Smooth muscle cell (in vitro differentiated cells): ENCODE measurements around the gene KEAP1. TPM values are rescaled to one million over a fixed set of nuclear protein-coding genes. Genes with fewer than 3 reads are reported as not detected.
A peak's percentile ranks its signal among the peaks of the same experiment; 100 is the strongest.

ENCODE experiments used
- DNase-seq: peaks from one replicate; lab custom pipeline; 2025; ENCODE audit not compliant: unreplicated experiment; lab: John Stamatoyannopoulos, UW
- H2AFZ ChIP-seq: fragments of 200-600 bp; sonication (generic); 2 replicates; pipeline ENCODE4 v1.6.0; 2016; ENCODE audit warnings: antibody characterized with exemption, low read depth, mild to moderate bottlenecking
- H3F3A ChIP-seq: fragments of 200-600 bp; sonication (generic); 2 replicates; pipeline ENCODE4 v1.6.0; 2017; ENCODE audit warnings: antibody characterized with exemption, low read depth
- H3K27ac ChIP-seq: fragments of 200-600 bp; sonication (generic); 2 replicates; pipeline ENCODE4 v1.5.1; 2016; ENCODE audit warnings: low read depth, mild to moderate bottlenecking
- H3K27me3 ChIP-seq: fragments of 200-600 bp; sonication (generic); 2 replicates; pipeline ENCODE4 v1.6.1; 2016; ENCODE audit warnings: low read depth, mild to moderate bottlenecking
- H3K36me3 ChIP-seq: fragments of 200-600 bp; sonication (generic); 2 replicates; pipeline ENCODE4 v1.5.1; 2016; ENCODE audit warnings: low read depth
- H3K4me1 ChIP-seq: fragments of 200-600 bp; sonication (generic); 2 replicates; pipeline ENCODE4 v1.5.1; 2016; ENCODE audit warnings: low read depth
- H3K4me2 ChIP-seq: fragments of 200-600 bp; sonication (generic); 2 replicates; pipeline ENCODE4 v1.6.0; 2016; ENCODE audit warnings: mild to moderate bottlenecking
- H3K4me3 ChIP-seq: fragments of 200-600 bp; sonication (generic); 2 replicates; pipeline ENCODE4 v1.5.1; 2016; ENCODE audit warnings: mild to moderate bottlenecking
- H3K79me2 ChIP-seq: fragments of 200-600 bp; sonication (generic); 2 replicates; pipeline ENCODE4 v1.6.0; 2016; ENCODE audit warnings: low read depth, mild to moderate bottlenecking
- H3K9ac ChIP-seq: fragments of 200-600 bp; sonication (generic); 2 replicates; pipeline ENCODE4 v1.6.0; 2016; ENCODE audit warnings: low read depth
- H3K9me3 ChIP-seq: fragments of 200-600 bp; sonication (generic); replicated peaks from 2 replicates; pipeline ENCODE4 v1.5.1; 2016; ENCODE audit warnings: low read depth
- H4K20me1 ChIP-seq: fragments of 200-600 bp; sonication (generic); 2 replicates; pipeline ENCODE4 v1.6.0; 2016; ENCODE audit warnings: low read depth
- CTCF ChIP-seq: fragments of 200-600 bp; sonication (generic); IDR thresholded peaks from 2 replicates; pipeline ENCODE4 v1.5.1; 2017; ENCODE audit warnings: borderline replicate concordance, mild to moderate bottlenecking, antibody characterized with exemption; ENCODE audit not compliant: insufficient read depth, poor library complexity, severe bottlenecking
- WGBS: methylation state at CpG from one replicate; pipeline ENCODE4 v1.1.7; 2016; ENCODE audit warnings: low lambda C conversion rate; 5-methylcytosine and 5-hydroxymethylcytosine counted together
- polyA plus RNA-seq: library from polyadenylated mRNA; unstranded; fragments of >200 nt; fragmentation: Nextera tagmentation; extraction: Ambion mirVana; gene quantifications from 2 replicates; pipeline ENCODE4 v1.2.1, GENCODE V29; 2016
- total RNA-seq: library from RNA; depleted of rRNA; stranded (reverse); fragments of >200 nt; gene quantifications from 2 replicates; pipeline ENCODE4 v1.2.3, GENCODE V29; 2014

KEAP1 gene
- total and polyA plus RNA-seq, 2 experiments from 2014 or later = 24.9 to 60.4 TPM

DNA sequence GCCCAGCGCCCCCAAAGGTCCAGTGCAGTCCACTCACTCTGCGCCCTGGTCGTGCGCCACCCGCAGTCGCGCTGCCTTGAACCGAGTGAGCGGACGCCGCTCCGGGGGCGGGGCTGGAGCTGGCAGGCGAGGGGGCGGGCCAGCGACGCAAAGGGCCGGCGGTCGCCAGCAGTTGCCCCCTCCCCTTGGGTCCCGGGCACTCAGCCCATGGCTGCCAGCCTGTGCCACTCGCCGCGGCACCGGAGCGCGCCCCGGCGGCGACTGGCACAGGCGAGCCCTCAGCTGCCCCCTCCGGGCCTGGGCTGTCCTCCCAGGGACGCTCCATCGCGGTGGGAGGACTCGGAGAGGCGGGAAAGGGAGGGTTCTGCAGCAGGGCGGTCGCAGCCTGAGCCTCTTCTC is 14.2 kb upstream of the KEAP1 start, which contains the start of gene S1PR5:
Gene S1PR5 (minus strand): TSS at position 87 of the 399 bp plus-strand sequence. CDS start 2,436 bp downstream, outside the sequence.
- Histone ChIP-seq H4K20me1 (no peaks in the 10 kb centered on the region), H3K27me3 (peaks cover 19% of the 10 kb centered on the region)
- TF ChIP-seq CTCF = no peak

GRCh38 chr19:10516671-10517286 is 13.6 kb upstream of the KEAP1 start:
- Histone ChIP-seq H3K4me1 (peaks cover 12% of the 10 kb centered on the region), H3K79me2 (peaks cover 16% of the 10 kb centered on the region), H3F3A (no peaks in the 10 kb centered on the region), H4K20me1 (no peaks in the 10 kb centered on the region), H3K9me3 (no peaks in the 10 kb centered on the region), H3K9ac (no peak overlapping the region), H2AFZ (peak overlapping the region; percentile 60), H3K27me3 (peaks cover 19% of the 10 kb centered on the region), H3K4me3 (peak overlapping the region; percentile 54), H3K27ac (no peak overlapping the region), H3K36me3 (no peaks in the 10 kb centered on the region), H3K4me2 (peak overlapping the region; percentile 93)
- no peak for DNase-seq
- WGBS = 39% methylated on average over 10 of the region's 10 CpGs
- no peak for TF ChIP-seq CTCF

More for the DNA sequence above, 14.2 kb upstream of the KEAP1 start, which contains the start of gene S1PR5:
- H3K4me3 ChIP-seq = peak within 1 kb of the TSS; percentile 54
- peak within 1 kb of the TSS; percentile 73 for H2AFZ ChIP-seq
- H3K79me2 ChIP-seq = peaks cover 16% of the 10 kb centered on the region
- H3K4me1 ChIP-seq = peaks cover 12% of the 10 kb centered on the region
- DNase-seq = peak; percentile 50
- H3K27ac ChIP-seq = no peak within 1 kb of the TSS
- WGBS = 2% methylated on average over 28 of the region's 39 CpGs
- H3K4me2 ChIP-seq = peak within 1 kb of the TSS; percentile 93
- H3K9ac ChIP-seq = no peak within 1 kb of the TSS
- no peaks in the 10 kb centered on the region for H3K9me3 ChIP-seq
- H3K36me3 ChIP-seq = no peaks in the 10 kb centered on the region
- no peaks in the 10 kb centered on the region for H3F3A ChIP-seq

GRCh38 chr19:10516064-10516385 is 12.9 kb upstream of the KEAP1 start:
- 83% methylated on average over 5 of the region's 5 CpGs for WGBS
- Histone ChIP-seq H3K4me1 (peaks cover 12% of the 10 kb centered on the region), H3K4me2 (peak overlapping the region; percentile 93), H3F3A (no peaks in the 10 kb centered on the region), H3K27ac (no peak overlapping the region), H3K36me3 (no peaks in the 10 kb centered on the region), H3K27me3 (peaks cover 19% of the 10 kb centered on the region), H4K20me1 (no peaks in the 10 kb centered on the region), H3K4me3 (no peak overlapping the region), H2AFZ (no peak overlapping the region), H3K79me2 (peaks cover 16% of the 10 kb centered on the region), H3K9ac (no peak overlapping the region), H3K9me3 (no peaks in the 10 kb centered on the region)
- DNase-seq = no peak
- no peak for TF ChIP-seq CTCF
